GM21528 (cell line): ENCODE results near the gene RBM10.
A peak's percentile ranks its signal among the peaks of the same experiment; 100 is the strongest.
"Not testable (repeated sequence)": the region's sequence is repeated elsewhere in the genome, so short reads cannot be mapped to it uniquely, and the experiment has no call there.

Source experiments
- ATAC-seq: cut with Tn5 transposase; IDR thresholded peaks from one replicate; pipeline ENCODE4 v1.9.1; 2021; ENCODE audit warnings: mild to moderate bottlenecking, moderate library complexity; ENCODE audit not compliant: unreplicated experiment, low FRiP score

RBM10 gene

GRCh38 chrX:47144626-47145394 is at the start of gene RBM10, which contains the start of gene NDUFB11:
TSS of gene RBM10 (plus strand) at chrX:47145221. CDS start at chrX:47147482, 2,261 bp downstream.
TSS of gene NDUFB11 (minus strand) at chrX:47144702. CDS start at chrX:47144679, 23 bp downstream.
- peak; percentile 83 for ATAC-seq

- no peak for ATAC-seq
These were observed 48.0 kb upstream of the RBM10 start for GRCh38 chrX:47097018-47097417.

GRCh38 chrX:47098338-47099094 is 46.5 kb upstream of the RBM10 start:
- no peak for ATAC-seq

GRCh38 chrX:47101206-47101605 is 43.8 kb upstream of the RBM10 start:
- no peak for ATAC-seq

GRCh38 chrX:47110936-47111615 is 33.9 kb upstream of the RBM10 start:
- ATAC-seq = not testable (repeated sequence)

- ATAC-seq = no peak
These were observed 32.6 kb upstream of the RBM10 start for GRCh38 chrX:47112316-47112954.

- not testable (repeated sequence) for ATAC-seq
These were observed 28.4 kb upstream of the RBM10 start for GRCh38 chrX:47116551-47117110.

GRCh38 chrX:47124466-47124865 is 20.6 kb upstream of the RBM10 start:
- ATAC-seq = not testable (repeated sequence)

GRCh38 chrX:47129157-47129898 is 15.7 kb upstream of the RBM10 start:
- peak; percentile 98 for ATAC-seq

- ATAC-seq = no peak
These were observed 15.1 kb upstream of the RBM10 start for GRCh38 chrX:47129899-47130358.

GRCh38 chrX:47133493-47133892 is 11.5 kb upstream of the RBM10 start:
- ATAC-seq = no peak

GRCh38 chrX:47135650-47136049 is 9.4 kb upstream of the RBM10 start:
- not testable (repeated sequence) for ATAC-seq

- ATAC-seq = no peak
These were observed 6.8 kb upstream of the RBM10 start for GRCh38 chrX:47138171-47138570.

- peak; percentile 6 for ATAC-seq
These were observed 961 bp upstream of the RBM10 start for GRCh38 chrX:47143894-47144625.

GRCh38 chrX:47145395-47146120 is 537 bp downstream of the RBM10 start:
- peak; percentile 31 for ATAC-seq

GRCh38 chrX:47146121-47146935 is 1.3 kb downstream of the RBM10 start:
- no peak for ATAC-seq
